Central memory CD4-positive, alpha-beta T cell (primary cell): ENCODE measurements around the gene EMC9.

Experiments used
- DNase-seq: peaks from one replicate; pipeline ENCODE4 v3.0.0; 2022

Gene EMC9

GRCh38 chr14:24147761-24148428, 6.5 kb upstream of the EMC9 start:
- DNase-seq = no peak

- peak; percentile 96 for DNase-seq
Observed at GRCh38 chr14:24146978-24147760, 5.8 kb upstream of the EMC9 start, which contains the start of gene RNF31. RNF31 (plus strand) TSS chr14:24147498; CDS start chr14:24147699, 201 bp downstream.

GRCh38 chr14:24146453-24146977, 5.1 kb upstream of the EMC9 start, which contains the start of gene PSME2:
PSME2 (minus strand) TSS chr14:24146610; CDS start chr14:24146581, 29 bp downstream.
- DNase-seq = peak; percentile 80

- no peak for DNase-seq
Observed at GRCh38 chr14:24145690-24146452, 4.5 kb upstream of the EMC9 start.

GRCh38 chr14:24145219-24145618, 3.8 kb upstream of the EMC9 start:
- no peak for DNase-seq

- DNase-seq = no peak
Observed at GRCh38 chr14:24144451-24144850, 3.1 kb upstream of the EMC9 start.

- DNase-seq = no peak
Observed at GRCh38 chr14:24143511-24143910, 2.1 kb upstream of the EMC9 start.

- no peak for DNase-seq
Observed at GRCh38 chr14:24139272-24139934, 2.0 kb downstream of the EMC9 start.

GRCh38 chr14:24138396-24139271, 2.8 kb downstream of the EMC9 start:
- no peak for DNase-seq

- no peak for DNase-seq
Observed at GRCh38 chr14:24137529-24138395, 3.6 kb downstream of the EMC9 start.

- no peak for DNase-seq
Observed at GRCh38 chr14:24136684-24137528, 4.5 kb downstream of the EMC9 start.

- peak; percentile 90 for DNase-seq
Observed at GRCh38 chr14:24135834-24136683, 5.3 kb downstream of the EMC9 start, which contains the start of gene PSME1. PSME1 (plus strand) TSS chr14:24136194; CDS start chr14:24136263, 69 bp downstream.

GRCh38 chr14:24135584-24135833, 5.9 kb downstream of the EMC9 start:
- no peak for DNase-seq

GRCh38 chr14:24133735-24134134, 7.7 kb downstream of the EMC9 start:
- no peak for DNase-seq

GRCh38 chr14:24132976-24133375, 8.4 kb downstream of the EMC9 start:
- DNase-seq = no peak

GRCh38 chr14:24132061-24132685, 9.2 kb downstream of the EMC9 start:
- DNase-seq = peak; percentile 32

GRCh38 chr14:24131549-24131966, 9.8 kb downstream of the EMC9 start:
- DNase-seq = no peak
